ENCODE measurements around the gene ASTN2. TPM values are rescaled to one million over a fixed set of nuclear protein-coding genes. Genes with fewer than 3 reads are reported as not detected.

The ASTN2 gene
- total and polyA plus RNA-seq, 9 of the 15 experiments (the other 6 are each of a cell fraction or from before 2014, with no cell fraction given), result 0.56 to 3.5 (median 1.9) TPM

DNA sequence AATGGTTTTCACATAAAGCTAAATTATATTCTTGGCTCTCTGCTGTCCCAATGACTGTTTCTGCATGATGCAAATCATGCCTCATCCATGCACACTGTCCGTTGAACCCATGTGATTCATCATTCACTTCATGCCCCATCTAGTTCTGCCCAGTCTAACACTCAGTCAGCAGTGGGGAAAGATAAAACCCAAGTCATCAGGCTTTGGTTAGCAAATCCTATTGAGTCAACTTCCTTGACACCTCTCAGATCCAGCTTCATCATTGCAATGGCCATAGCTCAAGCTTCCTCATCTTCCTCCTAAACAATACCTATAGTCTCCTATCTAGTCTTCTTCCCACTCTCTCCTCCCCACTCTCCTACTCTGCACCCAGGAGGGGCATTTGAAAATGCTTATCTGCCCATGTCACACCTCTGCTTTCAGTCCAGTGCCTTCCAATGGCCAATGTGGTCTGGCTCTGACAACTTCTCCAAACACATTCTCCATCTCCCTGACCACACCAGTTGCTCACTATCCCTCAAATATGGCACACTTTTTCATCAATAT is 993.8 kb downstream of the ASTN2 start (continued):
- TF ChIP-seq, protein P1, sequence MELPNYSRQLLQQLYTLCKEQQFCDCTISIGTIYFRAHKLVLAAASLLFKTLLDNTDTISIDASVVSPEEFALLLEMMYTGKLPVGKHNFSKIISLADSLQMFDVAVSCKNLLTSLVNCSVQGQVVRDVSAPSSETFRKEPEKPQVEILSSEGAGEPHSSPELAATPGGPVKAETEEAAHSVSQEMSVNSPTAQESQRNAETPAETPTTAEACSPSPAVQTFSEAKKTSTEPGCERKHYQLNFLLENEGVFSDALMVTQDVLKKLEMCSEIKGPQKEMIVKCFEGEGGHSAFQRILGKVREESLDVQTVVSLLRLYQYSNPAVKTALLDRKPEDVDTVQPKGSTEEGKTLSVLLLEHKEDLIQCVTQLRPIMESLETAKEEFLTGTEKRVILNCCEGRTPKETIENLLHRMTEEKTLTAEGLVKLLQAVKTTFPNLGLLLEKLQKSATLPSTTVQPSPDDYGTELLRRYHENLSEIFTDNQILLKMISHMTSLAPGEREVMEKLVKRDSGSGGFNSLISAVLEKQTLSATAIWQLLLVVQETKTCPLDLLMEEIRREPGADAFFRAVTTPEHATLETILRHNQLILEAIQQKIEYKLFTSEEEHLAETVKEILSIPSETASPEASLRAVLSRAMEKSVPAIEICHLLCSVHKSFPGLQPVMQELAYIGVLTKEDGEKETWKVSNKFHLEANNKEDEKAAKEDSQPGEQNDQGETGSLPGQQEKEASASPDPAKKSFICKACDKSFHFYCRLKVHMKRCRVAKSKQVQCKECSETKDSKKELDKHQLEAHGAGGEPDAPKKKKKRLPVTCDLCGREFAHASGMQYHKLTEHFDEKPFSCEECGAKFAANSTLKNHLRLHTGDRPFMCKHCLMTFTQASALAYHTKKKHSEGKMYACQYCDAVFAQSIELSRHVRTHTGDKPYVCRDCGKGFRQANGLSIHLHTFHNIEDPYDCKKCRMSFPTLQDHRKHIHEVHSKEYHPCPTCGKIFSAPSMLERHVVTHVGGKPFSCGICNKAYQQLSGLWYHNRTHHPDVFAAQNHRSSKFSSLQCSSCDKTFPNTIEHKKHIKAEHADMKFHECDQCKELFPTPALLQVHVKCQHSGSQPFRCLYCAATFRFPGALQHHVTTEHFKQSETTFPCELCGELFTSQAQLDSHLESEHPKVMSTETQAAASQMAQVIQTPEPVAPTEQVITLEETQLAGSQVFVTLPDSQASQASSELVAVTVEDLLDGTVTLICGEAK (IDR thresholded peaks at IDR 0.05), result no peak
- TF ChIP-seq, protein P1 (CRISPR knock-in tag; IDR thresholded peaks at IDR 0.05), result no peak
- no peak for TF ChIP-seq ZSCAN32 (CRISPR knock-in tag; IDR thresholded peaks at IDR 0.05)
- TF ChIP-seq, protein P2, sequence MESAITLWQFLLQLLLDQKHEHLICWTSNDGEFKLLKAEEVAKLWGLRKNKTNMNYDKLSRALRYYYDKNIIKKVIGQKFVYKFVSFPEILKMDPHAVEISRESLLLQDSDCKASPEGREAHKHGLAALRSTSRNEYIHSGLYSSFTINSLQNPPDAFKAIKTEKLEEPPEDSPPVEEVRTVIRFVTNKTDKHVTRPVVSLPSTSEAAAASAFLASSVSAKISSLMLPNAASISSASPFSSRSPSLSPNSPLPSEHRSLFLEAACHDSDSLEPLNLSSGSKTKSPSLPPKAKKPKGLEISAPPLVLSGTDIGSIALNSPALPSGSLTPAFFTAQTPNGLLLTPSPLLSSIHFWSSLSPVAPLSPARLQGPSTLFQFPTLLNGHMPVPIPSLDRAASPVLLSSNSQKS (CRISPR knock-in tag; IDR thresholded peaks at IDR 0.05), result no peak
- TF ChIP-seq, protein P3, sequence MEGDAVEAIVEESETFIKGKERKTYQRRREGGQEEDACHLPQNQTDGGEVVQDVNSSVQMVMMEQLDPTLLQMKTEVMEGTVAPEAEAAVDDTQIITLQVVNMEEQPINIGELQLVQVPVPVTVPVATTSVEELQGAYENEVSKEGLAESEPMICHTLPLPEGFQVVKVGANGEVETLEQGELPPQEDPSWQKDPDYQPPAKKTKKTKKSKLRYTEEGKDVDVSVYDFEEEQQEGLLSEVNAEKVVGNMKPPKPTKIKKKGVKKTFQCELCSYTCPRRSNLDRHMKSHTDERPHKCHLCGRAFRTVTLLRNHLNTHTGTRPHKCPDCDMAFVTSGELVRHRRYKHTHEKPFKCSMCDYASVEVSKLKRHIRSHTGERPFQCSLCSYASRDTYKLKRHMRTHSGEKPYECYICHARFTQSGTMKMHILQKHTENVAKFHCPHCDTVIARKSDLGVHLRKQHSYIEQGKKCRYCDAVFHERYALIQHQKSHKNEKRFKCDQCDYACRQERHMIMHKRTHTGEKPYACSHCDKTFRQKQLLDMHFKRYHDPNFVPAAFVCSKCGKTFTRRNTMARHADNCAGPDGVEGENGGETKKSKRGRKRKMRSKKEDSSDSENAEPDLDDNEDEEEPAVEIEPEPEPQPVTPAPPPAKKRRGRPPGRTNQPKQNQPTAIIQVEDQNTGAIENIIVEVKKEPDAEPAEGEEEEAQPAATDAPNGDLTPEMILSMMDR (IDR thresholded peaks at IDR 0.05 in 2 of 3, conservative IDR thresholded peaks at IDR 0.05 in 1 of 3; ENCODE audit: insufficient read depth in 2 of 3, low read depth in 1 of 3, low read length in 3 of 3), result no peak
- TF ChIP-seq ZNF561 (CRISPR knock-in tag; conservative IDR thresholded peaks at IDR 0.05), result no peak
- TF ChIP-seq ZKSCAN8 (CRISPR knock-in tag; IDR thresholded peaks at IDR 0.05), result peak; percentile 24; the same call in 1 of the 2 replicates
- peak; percentile 85; the same call in 1 of the 2 replicates for TF ChIP-seq ZNF589 (CRISPR knock-in tag; IDR thresholded peaks at IDR 0.05; ENCODE audit: low read depth)
- no peak for TF ChIP-seq BDP1 (IDR thresholded peaks at IDR 0.05; ENCODE audit: insufficient read depth, insufficient read length)
- TF ChIP-seq MEF2D (tag; conservative IDR thresholded peaks at IDR 0.05; ENCODE audit: low read depth), result peak; percentile 67; the same call in 1 of the 2 replicates
- peak; percentile 45; the same call in 1 of the 2 replicates for TF ChIP-seq TEAD2 (tag; IDR thresholded peaks at IDR 0.05)
- TF ChIP-seq, protein P4, sequence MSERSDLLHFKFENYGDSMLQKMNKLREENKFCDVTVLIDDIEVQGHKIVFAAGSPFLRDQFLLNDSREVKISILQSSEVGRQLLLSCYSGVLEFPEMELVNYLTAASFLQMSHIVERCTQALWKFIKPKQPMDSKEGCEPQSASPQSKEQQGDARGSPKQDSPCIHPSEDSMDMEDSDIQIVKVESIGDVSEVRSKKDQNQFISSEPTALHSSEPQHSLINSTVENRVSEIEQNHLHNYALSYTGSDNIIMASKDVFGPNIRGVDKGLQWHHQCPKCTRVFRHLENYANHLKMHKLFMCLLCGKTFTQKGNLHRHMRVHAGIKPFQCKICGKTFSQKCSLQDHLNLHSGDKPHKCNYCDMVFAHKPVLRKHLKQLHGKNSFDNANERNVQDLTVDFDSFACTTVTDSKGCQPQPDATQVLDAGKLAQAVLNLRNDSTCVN (CRISPR knock-in tag; IDR thresholded peaks at IDR 0.05), result no peak
- TF ChIP-seq ETV6 (IDR thresholded peaks at IDR 0.05; ENCODE audit: borderline replicate concordance in 1 of 2, low read depth in 2 of 2, low read length in 1 of 2), result no peak
- no peak for TF ChIP-seq ETV6 (CRISPR knock-in tag; IDR thresholded peaks at IDR 0.05; ENCODE audit: borderline replicate concordance)
- no peak for TF ChIP-seq SAFB (IDR thresholded peaks at IDR 0.05; ENCODE audit: borderline replicate concordance, low read depth, low read length)

All from K562 (cell line).